LNCAP (cell line): ENCODE measurements around the gene RHBDD1.

ENCODE experiments used
- TF ChIP-seq, protein P1 (sequence below): fragments of 450-650 bp; IDR thresholded peaks from 2 replicates; pipeline ENCODE4 v1.5.1; 2017; ENCODE audit warnings: mild to moderate bottlenecking

RHBDD1 gene

DNA sequence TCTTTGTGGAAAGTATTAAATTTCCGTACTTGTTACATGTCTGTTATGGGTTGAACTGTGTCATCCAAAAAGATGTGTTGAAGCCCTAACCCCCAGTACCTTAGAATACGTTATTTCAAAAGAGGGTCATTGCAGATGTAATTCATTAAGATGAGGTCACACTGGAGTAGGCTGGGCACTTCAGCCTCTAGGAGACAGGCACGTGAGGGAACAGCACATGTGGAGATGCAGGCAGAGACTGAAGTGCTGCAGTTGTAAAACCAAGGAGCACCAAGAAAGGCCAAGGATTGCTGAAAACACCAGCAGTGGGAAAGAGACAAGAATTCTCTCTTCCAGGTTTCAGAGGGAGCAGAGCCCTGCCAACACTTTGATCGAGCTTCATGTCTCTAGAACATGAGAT, 4.6 kb upstream of the RHBDD1 start:
- TF ChIP-seq, protein P1, sequence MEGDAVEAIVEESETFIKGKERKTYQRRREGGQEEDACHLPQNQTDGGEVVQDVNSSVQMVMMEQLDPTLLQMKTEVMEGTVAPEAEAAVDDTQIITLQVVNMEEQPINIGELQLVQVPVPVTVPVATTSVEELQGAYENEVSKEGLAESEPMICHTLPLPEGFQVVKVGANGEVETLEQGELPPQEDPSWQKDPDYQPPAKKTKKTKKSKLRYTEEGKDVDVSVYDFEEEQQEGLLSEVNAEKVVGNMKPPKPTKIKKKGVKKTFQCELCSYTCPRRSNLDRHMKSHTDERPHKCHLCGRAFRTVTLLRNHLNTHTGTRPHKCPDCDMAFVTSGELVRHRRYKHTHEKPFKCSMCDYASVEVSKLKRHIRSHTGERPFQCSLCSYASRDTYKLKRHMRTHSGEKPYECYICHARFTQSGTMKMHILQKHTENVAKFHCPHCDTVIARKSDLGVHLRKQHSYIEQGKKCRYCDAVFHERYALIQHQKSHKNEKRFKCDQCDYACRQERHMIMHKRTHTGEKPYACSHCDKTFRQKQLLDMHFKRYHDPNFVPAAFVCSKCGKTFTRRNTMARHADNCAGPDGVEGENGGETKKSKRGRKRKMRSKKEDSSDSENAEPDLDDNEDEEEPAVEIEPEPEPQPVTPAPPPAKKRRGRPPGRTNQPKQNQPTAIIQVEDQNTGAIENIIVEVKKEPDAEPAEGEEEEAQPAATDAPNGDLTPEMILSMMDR = no peak

DNA sequence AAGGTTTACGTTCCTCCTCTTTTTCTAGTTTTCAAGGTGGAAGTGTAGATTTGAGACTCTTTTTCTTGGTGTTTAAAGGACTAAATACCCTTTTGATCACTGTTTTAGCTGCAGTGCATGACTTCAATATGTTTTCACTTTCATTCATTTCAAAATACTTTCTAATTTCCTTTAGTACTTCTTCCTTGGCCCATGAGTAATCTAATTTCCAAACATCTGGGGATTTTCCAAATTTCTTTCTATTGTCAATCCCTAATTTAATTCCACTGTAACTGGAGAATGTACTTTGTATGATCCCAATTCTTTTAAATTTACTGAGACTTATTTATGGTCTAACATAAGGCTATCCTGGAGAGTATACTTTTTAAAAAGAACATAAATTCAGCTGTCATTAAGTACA, 3.8 kb upstream of the RHBDD1 start:
- TF ChIP-seq, protein P1 = no peak

DNA sequence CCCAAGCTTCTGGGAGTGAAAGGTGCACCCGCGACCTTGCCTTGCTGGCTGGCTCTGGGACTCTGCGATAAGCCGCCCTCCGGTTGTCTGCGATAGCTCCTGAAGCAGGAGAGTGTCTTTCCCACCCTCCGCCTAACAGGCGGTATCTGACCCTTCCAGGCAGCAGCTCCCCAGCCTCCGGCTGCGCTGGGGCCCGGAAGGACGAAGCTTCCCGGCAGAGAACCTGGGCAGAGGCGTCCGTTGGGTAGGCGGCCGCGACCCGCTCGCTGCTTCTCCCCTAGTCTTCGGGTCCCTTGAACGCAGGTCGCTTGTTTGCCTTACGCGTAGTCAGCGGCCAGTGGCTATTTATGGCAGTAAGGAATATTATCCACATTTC, 446 bp upstream of the RHBDD1 start:
- TF ChIP-seq, protein P1 = no peak

DNA sequence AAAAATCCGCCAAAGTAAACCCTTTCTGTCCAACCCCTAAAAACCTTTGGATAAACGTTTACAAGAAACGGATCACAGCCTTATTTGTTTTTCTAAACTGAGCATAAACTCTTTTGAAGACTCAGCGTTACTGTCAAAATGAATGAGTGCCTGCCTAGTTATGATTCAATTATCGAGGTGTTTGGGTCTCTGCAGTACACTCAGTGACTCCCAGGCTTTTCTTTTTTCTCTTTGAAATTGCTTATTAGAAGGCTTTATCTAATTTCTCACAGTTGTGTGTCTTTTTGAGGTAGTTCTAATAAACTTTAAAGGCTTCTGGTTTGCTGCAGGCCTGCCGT, 663 bp downstream of the RHBDD1 start:
- TF ChIP-seq, protein P1 = no peak

DNA sequence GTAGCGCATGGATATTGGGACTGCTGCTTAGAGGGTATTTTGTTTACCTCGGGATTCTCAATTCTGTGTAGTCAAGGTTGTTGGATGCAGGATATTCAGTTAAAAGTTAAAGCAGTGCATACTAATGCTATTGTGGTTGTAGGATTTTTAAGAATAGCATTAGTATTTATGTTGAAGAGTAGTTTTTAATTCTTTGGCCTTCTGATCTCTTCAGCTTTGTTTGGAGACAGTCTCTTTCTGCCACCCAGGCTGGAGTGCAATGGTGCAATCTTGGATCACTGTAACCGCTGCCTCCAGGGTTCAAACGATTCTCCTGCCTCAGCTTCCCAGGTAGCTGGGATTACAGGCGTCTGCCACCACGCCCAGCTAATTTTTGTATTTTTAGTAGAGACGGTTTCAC, 1.5 kb downstream of the RHBDD1 start:
- TF ChIP-seq, protein P1 = no peak

DNA sequence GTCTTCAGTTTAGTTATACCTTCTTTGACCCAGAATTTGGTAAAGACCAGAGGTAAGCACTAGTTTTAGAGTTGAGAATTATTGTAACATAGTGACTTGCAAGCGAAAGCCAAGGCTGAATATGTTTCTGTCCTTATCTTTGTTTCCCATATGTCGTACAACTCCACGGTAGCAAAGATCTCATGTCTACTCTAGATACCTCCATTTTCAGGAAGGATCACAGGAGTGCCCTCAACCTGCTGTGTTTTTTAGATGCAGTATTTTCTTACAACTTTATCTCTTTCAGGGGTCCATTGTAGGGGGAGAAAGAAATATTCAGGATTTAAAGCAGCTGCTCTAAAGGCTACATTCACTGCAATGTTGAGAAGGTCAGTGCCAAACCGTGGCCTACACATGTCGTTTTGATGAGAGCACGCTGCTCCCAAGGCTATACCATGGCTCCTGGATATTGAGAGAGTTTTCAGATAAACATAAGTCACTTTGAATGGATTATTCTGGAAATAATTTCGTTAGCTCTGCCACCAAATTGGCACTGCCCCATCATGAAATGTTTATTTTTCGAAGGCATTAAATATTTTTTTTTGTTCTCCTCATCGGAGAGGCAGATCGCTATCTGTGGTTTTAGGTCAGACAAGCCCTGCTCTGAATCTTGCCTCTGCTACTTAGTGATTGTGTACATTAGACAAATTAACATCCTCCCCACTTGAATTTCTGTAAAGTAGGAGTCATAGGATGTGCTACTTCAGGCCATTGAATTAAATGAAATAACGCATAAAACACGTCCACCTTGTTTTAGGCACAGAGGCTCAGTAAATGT, 2.1 kb downstream of the RHBDD1 start:
- TF ChIP-seq, protein P1 = no peak

DNA sequence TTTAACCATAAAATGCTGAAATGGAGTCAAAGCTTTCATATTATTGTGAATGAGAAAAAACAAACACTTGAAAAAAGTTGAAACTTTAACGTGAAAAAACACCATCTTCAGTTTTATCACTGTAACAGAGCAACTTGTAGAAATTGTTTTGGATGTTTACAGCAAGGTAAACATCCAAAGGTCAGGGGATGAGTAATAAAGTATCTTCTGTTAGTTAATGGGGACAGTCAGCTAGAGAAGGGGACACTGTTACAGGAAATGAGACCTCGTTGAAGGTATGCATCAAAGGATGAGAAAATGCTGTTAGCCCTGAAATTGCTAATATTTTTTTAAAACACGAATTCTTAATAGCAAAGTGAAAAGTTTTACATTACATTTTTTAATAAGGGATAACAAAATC, 2.9 kb downstream of the RHBDD1 start:
- TF ChIP-seq, protein P1 = no peak

DNA sequence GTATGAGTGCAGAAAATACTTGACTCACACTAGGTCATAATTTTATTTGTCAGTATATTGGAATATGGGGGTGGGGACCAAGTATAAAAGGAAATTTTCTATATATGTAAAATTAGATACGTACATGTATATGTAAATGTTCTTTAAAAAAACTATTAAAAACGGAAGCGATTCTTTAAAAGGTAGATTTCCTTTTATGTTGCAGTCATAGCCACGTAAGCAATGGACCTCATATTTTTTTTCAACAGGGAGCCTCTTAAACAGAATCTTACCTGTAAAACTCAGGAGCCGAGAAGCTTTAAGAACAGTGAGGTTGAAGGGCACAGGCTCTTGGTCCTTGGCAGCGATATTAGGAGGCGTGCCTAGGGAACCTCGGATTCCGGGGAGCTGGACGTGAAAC, 3.3 kb downstream of the RHBDD1 start:
- TF ChIP-seq, protein P1 = no peak
